HCT116 (cell line): Measurements from ENCODE around the gene DSTYK.

Experiments used
- CTCF ChIP-seq, 3 experiments: fragments of 200-600 bp in 1 of 3; sonication (generic) in 1 of 3; IDR thresholded peaks in 2 of 3; conservative IDR thresholded peaks in 1 of 3; 2 replicates each; pipeline ENCODE4 v1.5.1; 2012 to 2017; ENCODE audit warnings: low read depth in 2 of 3, low read length in 2 of 3, antibody characterized with exemption in 1 of 3, borderline replicate concordance in 1 of 3, control low read depth in 1 of 3, mild to moderate bottlenecking in 1 of 3, mixed read lengths in 1 of 3, mixed run types in 1 of 3, moderate library complexity in 1 of 3; ENCODE audit not compliant: insufficient read depth in 1 of 3
- POLR2A ChIP-seq: IDR thresholded peaks from 2 replicates; pipeline ENCODE4 v1.7.0; 2011; ENCODE audit warnings: borderline replicate concordance; ENCODE audit not compliant: insufficient read depth, insufficient read length; ENCODE audit errors: extremely low read depth
- REST ChIP-seq: IDR thresholded peaks from 2 replicates; pipeline ENCODE4 v1.6.1; 2012; ENCODE audit warnings: low read depth
- SIN3A ChIP-seq: IDR thresholded peaks from 2 replicates; pipeline ENCODE4 v1.6.1; 2012; ENCODE audit warnings: low read depth
- TCF7L2 ChIP-seq: IDR thresholded peaks from 2 replicates; pipeline ENCODE4 v1.7.0; 2011; ENCODE audit warnings: borderline replicate concordance, inconsistent platforms; ENCODE audit not compliant: insufficient read depth, insufficient read length; ENCODE audit errors: extremely low read depth

DNA sequence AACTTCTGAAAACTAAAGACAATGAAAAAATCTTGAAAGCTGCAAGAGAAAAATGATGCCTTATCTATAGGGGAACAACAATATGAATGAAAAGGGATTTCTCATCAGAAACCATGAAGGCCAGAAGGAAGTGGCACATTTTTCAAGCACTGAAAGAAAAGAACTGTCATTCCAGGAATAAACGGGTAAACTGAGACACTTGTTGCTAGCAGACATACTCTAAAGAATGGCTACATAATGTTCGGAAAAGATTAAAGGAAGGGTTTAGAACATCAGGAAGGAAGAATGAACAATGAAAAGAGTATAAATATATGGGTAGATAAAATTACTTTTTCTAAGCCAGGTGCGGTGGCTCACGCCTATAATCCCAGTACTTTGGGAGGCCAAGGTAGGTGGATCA lies 104.2 kb downstream of the DSTYK start:
- no peak for TF ChIP-seq TCF7L2
- no peak for TF ChIP-seq POLR2A
- no peak for TF ChIP-seq SIN3A
- TF ChIP-seq CTCF (IDR thresholded peaks at IDR 0.05 in 2 of 3, conservative IDR thresholded peaks at IDR 0.05 in 1 of 3; ENCODE audit: borderline replicate concordance in 1 of 3, insufficient read depth in 1 of 3, low read depth in 2 of 3, low read length in 2 of 3), result no peak
- no peak for TF ChIP-seq REST
